NCI-H345 treated with DMSO at 0.1 percent for 48 hours (cell line): ENCODE results near the gene CTTN.

ENCODE experiments used
- DNase-seq: peaks from one replicate; lab custom pipeline; 2025; ENCODE audit not compliant: unreplicated experiment; lab: John Stamatoyannopoulos, UW

CTTN gene

DNA sequence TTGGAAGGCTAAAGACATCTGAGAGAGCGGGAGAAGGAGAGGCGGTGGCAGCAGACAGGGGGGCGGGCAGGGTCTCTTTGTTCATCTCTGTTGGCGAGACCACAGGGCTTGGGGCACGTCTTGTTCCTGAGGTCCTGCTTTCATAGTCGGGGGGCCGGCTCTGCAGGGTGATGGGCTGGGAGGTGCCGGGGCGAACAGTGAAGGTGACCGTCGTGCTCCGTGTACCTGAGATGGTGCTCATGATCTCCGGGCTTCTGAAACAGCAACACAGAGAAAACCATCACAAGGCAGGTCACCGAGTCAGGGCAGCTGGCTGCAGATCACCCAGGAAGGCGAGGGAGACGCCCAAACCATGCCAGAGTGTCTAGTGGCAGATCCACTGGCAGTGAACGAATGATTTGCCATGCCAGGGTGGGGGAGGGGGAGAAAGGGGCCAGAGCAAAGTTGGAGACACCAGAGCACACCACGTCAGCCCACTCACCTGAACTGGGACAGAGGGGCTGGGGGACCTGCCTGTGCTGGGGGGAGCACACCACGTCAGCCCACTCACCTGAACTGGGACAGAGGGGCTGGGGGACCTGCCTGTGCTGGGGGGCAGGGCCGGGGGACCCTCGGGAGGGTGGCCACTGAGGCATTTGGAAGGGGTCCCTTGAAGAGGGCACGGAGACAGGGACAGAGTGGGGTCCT lies 75.0 kb downstream of the CTTN start:
- DNase-seq = no peak

- DNase-seq = no peak
These were observed 75.8 kb downstream of the CTTN start for GRCh38 chr11:70473873-70474690.

DNA sequence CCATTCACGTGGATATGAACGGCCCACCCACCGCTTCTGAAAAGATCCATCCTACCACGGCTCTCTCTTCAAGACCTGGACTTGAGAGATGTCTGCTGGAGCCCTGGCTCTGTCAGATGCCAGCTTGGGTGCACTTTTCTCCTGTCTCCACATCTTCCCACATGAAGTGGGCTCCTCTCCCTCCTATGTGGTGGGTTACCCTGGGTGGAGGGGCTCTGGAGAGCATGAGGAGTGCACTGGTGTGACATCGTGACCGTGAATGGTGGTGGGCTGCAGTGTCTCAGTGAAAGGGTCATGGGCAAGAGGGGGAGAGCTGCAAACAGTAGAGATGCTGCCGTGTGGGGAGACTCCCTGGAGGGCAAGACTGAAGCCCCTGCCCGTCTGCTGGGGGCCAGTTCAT lies 76.4 kb downstream of the CTTN start:
- no peak for DNase-seq

GRCh38 chr11:70476669-70477068 lies 78.3 kb downstream of the CTTN start:
- DNase-seq = no peak

GRCh38 chr11:70477176-70477575 lies 78.8 kb downstream of the CTTN start:
- DNase-seq = no peak

GRCh38 chr11:70477609-70478008 lies 79.3 kb downstream of the CTTN start:
- no peak for DNase-seq

- no peak for DNase-seq
These were observed 80.0 kb downstream of the CTTN start for GRCh38 chr11:70478166-70478890.

GRCh38 chr11:70480711-70481110 lies 82.4 kb downstream of the CTTN start:
- DNase-seq = no peak

- DNase-seq = no peak
These were observed 83.5 kb downstream of the CTTN start for GRCh38 chr11:70481625-70482528.

DNA sequence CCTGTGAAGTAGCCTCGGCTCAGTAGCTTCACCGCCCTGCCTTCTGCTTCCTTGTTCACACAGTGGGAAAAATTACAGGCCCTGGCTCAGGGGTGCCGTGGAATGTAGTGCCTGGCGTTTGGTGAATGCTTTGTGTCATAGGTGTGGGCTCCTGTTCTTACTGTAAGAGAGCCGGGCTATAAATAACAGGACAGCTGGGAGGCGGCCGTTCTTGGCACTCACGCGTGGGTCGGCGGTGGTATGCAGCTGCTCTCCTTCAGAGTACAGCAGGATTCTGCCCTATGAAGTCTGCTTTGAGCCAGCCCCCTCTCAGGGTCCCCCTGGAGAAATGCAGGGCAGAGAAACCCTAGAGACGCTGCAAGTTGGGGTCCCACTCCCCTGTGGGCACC lies 84.2 kb downstream of the CTTN start:
- no peak for DNase-seq

DNA sequence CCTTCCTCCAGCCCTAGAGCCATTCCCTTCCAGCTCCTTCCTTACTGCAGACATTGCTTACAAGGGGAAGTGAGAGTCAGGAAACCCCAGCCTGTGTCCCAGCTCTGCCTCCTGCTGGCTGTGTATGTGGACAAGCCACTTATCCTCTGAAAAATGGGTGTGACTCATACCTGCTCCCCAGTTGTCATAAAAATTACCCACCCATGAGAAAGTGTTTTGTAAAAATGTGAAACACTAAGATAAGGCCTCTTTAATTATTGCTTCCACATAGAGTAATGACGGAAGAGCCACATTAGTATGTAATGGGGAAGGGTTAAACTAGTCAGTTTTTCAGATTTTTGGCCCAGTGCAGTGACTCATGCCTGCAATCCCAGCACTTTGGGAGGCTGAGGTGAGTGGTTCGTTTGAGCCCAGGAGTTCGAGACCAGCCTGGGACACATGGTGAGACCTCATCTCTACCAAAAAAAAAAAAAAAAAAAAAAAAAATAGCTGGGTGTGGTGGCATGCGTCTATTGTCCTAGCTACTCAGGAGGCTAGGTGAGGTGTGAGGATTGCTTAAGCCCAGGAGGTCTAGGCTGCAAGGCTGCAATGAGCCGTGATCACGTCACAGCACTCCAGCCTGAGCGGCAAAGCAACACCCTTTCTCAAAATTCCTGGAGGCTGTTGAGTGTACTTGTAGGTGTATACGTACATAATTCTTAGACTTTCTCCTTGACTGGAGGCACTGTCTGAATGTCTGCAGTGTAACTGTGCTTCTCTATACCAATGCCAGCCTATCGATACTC lies 84.9 kb downstream of the CTTN start:
- no peak for DNase-seq

DNA sequence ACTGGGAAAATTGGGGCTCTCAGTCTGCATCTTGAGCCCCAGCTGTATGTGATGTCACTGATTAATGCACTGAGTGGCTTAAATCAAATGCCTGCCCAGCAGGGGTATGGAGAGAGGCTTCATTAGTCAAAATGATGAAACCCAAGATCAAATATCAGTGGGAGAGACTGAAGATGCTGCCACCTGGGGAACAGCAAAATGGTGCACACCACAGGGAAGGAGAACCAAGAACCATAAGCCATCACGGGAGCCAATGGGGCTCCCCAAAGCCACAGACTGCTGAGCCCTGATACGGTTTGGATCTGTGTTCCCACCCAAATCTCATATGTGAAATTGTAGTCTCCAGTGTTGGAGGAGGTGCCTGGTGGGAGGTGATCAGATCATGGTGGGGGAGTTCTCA lies 85.6 kb downstream of the CTTN start:
- DNase-seq = no peak

- DNase-seq = no peak
These were observed 87.1 kb downstream of the CTTN start for GRCh38 chr11:70485326-70486025.

DNA sequence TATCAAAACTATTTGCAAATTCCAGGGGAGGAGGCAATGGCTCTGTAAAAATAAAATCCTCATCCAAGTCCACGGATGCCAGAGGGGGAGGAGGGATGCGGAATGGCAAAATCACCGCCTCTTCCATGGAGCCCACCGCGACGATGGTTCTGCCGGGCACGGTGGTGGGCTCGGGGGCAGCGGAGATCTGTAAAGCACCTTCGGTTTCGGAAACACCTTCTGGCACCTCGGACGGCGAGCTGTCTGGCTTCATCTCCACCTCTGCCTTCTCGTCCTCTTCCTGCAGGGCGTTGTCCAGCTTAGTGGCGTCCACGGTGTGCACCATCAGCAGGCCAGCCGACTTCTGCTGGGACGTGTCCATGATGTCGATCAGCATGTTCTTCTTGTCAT lies 87.7 kb downstream of the CTTN start:
- DNase-seq = no peak
